NOMO-1 treated with dmso at 0.1 percent for 144 hours (cell line): Measurements from ENCODE around the gene ARID1A.

Source experiments
- DNase-seq: peaks from one replicate; lab custom pipeline; 2025; ENCODE audit not compliant: unreplicated experiment; lab: John Stamatoyannopoulos, UW

The ARID1A gene

DNA sequence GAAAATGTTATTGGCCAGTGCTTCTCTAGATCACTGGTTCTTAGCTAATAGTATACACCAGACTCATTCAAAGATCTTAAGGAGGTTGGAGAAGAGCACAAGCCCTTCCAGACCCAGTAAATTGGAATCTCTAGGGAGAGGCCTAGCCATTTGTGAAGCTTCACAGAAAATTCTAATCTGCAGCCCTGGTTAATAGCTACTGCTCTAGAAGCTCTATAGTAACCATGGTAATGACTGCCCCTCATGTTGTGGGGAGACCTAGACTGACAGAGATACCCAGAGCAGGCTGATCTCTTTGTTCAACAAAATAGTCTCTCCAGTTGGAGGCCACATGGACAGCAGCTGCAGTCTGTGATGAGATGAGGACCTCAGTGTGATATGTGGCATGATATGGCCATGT lies 31.7 kb downstream of the ARID1A start:
- DNase-seq = no peak

DNA sequence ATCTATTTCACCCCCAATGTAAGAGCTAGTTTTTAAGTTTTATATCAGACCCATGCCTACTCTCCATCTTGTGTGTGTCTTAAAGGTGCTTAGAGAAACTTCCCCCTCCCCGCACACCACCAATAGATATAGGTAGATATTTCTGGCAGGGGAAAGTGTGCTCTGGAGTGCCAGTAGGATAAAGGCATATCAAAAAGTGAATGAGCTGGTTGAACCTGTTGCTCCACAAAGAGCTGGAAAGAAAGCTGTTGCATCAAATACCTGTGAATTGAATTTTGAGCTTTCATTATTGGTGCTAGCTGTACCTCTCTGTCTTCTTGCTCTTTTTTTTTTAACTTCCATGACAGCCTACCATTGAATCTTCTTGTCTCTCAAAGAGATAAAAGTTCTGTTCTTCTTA lies 32.8 kb downstream of the ARID1A start:
- no peak for DNase-seq

DNA sequence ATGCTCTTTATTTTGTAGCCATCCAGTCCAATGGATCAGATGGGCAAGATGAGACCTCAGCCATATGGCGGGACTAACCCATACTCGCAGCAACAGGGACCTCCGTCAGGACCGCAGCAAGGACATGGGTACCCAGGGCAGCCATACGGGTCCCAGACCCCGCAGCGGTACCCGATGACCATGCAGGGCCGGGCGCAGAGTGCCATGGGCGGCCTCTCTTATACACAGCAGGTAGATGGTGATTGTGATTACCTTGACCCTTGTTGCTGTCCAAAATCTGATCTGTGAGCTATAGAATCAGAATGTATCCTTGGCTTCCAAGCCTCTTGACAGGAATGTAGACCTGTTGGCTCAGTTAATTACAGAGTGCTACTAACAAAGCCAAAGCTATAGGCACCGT lies 33.8 kb downstream of the ARID1A start:
- no peak for DNase-seq

DNA sequence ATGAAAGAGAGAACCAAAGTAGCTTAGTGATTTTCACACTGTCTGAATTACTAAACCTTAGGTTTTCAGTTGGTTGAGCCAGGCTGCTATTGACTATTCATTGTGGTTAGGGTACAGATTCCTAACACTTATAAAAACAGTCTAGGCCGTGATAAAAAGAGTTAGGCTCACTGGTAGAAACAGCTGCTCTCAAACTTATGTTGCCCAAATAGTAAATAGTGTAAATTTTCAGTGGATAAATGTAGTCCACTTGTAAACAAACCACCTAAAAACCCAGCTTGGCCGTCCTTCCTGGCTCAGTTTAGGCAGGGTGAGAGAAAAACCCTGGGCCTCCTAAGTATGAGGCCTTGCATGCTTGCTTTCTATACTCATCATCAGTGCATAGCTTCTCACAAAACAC lies 34.9 kb downstream of the ARID1A start:
- no peak for DNase-seq

DNA sequence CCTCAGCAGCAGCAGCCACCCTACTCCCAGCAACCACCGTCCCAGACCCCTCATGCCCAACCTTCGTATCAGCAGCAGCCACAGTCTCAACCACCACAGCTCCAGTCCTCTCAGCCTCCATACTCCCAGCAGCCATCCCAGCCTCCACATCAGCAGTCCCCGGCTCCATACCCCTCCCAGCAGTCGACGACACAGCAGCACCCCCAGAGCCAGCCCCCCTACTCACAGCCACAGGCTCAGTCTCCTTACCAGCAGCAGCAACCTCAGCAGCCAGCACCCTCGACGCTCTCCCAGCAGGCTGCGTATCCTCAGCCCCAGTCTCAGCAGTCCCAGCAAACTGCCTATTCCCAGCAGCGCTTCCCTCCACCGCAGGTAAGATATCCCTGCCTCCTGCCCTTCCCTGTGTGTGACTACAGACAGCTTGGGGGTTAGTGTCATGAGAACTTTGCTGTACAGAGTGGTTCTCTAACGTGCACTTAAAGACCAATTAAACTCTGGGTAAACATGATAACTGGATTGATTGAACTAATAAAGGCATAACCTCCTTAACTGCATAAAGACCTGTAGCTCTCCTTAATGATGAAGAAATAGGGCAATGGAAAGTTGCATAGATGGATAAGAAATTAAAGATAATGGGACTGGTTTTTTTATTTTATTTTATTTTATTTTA lies 35.6 kb downstream of the ARID1A start:
- DNase-seq = no peak

DNA sequence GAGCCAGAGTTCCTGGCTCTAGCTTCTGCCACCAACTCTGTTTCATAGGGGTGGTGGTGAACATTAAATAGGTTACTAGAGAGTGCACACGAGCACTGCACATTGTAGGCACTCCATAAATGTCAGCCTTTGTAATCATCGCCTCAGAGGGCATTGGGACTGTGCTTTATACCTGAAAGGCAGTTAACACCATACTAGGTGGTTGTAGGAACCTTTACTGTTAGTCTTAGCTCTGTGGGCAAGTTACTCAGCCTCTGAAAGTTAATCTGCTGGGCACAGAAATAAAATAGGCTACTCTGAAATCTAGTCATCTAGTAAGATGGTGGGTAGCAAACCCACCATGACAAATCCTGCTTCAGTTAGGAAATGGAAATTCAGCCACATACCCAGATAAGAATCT lies 37.6 kb downstream of the ARID1A start:
- DNase-seq = no peak

DNA sequence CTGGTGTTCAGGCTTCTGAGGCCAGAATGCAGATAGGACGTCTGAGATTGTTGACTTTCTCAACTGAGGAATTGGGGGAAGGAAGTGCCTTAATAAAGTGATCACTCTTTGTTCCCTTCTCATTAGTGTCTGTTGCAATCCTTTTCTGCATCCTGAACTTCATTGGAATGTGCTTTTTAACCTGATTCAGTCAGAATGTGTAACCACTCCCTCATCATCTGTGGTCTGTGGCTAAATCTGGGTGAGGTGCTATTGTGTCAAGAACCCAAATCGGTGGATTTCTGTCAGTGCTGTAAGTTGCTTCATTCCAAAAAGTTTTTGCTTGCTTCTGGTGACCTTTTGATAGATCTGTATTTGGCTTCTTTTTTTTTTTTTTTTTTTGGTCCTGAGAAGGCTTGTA lies 38.2 kb downstream of the ARID1A start:
- no peak for DNase-seq

DNA sequence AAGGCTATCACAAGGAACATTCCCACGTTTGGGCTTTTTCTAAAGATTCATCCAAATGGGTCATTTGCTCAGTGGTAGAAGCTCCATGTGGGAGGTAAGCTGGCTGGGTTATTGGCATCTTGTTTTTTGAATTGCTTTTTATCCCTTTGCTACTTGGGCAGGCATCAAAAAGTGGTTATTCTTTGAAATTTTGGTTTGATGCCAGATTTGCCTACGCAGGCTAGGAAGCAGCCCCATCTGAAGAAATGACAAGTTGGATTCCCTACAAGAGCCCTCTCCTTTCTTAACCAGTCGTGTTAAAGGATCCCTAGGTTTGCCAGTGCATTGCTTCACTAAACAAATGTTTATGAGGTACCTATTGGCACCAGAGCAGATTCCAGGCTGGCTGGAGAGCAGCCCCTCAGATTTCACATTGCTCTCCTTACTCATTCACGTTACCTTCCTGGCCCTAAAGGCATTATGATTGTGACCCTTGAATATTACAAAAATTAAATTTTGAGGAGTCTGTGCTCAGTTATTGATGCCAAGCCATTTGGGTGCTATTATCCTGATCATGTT lies 38.8 kb downstream of the ARID1A start:
- DNase-seq = no peak

DNA sequence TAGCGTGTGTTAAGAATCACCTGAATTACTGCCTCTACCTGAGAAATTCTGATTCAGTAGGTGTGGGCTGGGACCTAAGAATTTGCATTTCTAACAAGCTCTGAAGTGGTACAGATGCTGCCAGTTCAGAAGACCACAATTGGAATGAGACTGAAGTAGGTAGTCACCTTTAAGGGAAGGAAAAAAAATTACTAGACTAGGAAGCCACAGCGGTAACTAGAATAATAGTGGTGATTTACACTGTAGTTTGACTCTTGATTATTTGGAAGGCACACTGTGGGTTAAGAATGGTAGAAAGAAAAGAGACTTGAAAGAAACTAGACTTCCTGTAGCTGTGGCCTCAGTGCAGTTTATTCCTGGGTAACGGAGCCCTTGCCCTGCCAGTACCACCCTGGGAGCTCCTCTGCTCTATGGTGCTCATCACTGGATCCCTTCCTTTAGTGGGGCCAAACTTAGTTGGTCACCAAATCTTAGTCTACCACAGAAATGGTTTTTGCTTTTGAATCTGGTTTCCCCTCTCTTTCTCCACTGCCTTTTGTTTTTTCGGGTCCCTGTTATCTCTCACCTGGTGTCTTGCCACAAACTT lies 43.6 kb downstream of the ARID1A start:
- no peak for DNase-seq

DNA sequence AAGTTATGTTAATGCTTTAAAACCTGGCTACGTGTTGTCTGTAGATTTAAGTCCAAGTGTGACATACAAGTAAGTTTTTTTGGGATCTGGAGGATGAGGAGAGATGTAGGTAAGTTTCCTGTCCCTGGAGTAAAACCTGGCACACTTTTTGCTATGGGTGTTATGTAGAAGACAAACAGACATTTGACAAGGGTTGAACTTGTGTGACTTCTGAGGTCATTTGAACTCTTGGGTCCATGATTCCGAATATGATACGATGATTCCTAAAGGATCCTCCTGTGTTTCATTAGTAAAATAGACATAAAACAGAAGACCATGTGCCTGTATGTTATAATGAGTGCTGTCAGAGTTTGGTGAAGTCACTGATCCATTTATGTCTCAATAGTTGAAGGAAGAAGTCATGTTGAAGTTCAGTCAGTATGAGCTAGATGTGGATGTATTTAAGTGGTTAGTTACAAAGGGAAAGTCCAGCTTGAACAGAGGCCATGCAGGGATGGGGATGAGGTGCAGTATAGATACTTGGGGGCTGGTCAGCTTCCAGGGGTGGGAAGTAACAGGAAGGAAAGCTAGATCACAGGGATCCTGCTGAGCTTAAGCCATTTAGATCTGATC lies 44.3 kb downstream of the ARID1A start:
- no peak for DNase-seq

DNA sequence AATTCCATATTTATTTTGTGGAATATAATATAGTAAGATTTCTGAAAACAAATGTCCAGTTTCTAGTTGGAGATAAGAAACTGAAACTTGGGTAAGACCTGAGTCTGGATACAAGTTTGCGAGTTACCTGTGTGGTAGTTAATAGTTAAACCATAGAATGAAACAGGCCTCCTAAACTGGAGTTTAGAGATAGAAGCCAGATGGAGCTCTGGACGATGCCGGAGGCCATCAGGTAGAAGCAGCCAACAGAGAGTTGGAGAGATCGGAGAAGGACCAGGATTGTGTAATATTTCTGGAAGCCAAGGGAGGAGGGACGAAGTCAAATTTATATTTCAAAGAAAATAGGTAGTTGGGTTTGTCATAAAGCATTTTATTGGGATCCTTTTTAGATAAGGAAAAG lies 45.1 kb downstream of the ARID1A start:
- DNase-seq = no peak

DNA sequence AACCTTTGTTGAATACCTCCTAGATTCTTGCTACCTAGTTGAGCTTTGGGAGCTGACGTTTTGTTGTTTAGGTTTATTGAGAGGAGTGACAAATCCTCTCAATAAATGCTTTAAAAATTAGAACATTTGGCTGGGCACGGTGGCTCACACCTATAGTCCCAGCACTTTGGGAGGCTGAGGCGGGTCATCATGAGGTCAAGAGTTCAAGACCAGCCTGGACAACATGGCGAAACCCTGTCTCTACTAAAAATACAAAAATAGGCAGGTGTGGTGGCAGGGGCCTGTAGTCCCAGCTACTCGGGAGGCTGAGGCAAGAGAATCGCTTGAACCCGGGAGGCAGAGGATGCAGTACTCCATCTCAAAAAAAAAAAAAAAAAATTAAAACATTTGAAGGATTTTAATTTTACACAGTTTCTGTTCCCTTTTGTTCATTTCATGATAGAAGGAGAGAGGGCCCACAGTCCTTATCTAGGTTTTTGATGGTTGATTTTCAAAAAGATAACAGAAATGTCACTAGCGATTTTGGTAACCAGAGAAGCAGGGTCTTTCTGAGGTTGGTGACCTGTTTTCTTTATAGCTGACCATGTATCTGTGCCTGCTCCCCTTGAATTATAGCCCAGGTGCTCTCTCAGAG lies 47.7 kb downstream of the ARID1A start:
- DNase-seq = no peak

DNA sequence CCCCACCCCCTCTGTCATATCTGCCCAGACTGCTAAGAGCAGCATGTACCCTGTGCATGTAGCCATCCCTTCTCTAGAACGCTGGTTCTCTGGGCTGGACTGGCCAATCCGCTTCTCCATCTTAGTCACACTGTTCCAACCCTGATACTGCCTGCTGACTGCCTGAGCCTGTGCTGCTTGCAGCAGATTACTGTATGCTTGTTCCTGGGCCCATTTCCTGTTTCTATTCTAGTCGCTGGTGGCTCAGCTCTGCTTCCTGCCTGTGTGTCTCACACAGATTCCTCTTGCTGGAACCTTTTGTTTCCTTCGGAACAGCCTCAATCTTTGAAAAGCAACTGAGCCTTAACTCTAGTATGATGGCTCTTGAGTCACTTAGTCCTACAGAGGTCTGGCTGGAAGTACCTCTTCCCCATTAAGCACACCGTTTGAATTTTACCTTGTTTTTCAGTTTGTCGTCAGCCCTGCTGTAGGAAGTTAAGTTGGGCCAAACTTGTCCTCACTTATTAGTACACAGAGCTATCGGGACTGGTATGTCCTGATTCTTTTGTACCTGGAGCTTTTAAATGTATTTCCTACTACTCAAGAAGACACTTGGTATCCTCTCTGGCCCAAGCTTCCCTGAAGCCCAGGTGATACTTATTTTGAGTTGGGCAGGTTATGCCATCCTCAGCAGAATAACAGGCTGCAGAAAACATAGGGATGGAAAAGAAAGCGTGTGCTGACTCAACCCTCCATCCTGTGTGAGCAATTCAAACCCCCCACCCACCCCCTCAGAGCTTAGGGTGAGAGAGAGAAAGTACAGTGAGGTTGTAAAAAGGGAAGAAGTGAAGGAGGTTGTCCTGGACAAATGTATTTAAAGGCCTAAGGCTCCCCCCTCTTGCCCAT lies 48.5 kb downstream of the ARID1A start:
- DNase-seq = peak; percentile 94

DNA sequence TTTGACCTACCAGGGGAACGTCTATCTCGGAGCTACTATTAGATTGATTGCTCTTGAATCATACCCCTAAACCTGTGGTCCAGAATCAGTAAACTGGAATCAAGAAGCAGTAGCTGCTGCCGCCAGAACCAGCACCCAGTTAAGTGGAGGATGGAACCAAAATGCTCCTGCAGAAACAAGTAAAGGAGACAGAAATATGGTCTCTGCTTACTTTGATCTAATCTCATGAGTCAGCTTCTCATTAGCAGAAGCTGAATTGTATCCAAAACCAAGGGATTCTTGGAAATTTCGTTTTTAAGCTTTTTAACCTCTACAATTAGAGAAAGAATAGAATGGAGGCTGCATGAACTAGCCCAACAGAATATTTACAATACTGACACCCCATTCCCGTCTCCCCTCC lies 49.4 kb downstream of the ARID1A start:
- DNase-seq = no peak

DNA sequence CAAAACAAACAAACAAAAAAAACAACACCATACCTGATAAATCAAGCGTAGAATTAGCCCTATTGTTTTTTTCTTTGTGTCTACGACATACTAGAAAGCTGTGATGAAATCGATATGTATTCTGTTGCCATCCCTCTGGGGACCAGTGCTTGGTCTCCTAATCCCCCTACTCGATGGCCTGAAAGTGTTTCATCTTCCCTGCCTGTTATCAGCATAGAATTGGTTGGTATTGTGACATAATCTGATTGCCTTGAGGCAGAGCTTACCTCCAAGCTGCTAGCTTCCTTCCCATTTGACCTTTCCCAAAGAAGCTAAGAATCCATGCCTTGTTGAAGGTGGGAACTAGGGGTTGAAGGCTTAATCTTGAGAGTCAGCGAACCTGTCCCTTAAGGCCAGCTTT lies 51.2 kb downstream of the ARID1A start:
- no peak for DNase-seq

DNA sequence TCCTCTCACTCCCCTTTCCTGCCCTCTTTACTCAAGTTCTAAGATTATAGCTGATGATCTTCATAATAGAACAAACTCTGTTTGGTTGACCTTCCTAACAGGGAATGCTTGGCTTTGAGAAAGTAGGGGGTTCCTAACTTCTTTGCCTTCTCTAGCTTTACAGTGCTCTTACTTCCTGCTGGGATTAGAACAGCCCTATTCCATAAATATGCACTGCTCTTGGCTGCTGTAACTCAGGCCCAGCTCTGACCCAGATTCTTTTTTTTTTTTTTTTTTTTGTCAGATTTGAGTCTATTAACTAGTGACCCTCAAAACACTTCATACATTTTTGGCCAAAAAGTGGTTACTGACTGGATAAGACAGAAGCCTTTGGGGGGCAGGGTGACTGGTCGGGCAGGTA lies 52.5 kb downstream of the ARID1A start:
- no peak for DNase-seq

DNA sequence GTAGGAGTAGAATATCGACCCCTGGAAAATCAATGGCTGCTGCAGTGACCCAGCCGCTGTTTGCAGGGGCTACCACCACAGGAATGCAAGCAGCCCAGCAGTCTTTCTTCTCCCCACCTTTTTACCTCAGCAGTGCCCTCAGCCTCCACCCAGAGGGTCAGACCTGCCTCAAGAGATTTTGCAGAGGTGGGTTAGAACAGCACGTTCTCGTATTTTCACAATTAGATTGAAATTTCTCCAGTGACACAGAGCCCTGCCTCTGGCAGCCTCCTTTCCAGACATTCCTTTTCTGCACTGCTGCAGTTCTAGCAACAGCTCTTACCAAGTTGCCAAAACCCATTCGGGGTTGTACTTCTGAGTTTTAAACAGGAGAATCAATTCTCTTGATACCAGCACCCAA lies 53.6 kb downstream of the ARID1A start:
- DNase-seq = no peak

DNA sequence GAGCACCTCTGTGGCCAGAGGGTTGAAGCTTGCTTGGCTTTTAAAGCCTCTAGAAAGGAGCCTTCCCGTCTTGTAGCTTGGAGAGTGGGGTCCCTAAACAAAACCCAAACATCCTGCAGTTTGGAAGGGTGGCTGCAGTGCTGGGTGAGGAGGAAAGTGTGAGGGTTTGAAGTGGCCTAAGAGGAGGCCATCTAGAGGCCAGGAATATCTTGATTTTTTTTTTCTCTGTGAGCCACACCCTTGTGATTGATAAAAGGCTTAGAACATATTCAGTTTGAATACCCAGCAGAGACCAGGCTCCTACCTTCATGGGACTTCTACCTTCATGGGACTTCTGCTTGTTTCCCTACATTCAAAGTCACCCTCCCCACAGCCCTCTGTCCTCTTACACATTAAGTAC lies 54.6 kb downstream of the ARID1A start:
- no peak for DNase-seq

DNA sequence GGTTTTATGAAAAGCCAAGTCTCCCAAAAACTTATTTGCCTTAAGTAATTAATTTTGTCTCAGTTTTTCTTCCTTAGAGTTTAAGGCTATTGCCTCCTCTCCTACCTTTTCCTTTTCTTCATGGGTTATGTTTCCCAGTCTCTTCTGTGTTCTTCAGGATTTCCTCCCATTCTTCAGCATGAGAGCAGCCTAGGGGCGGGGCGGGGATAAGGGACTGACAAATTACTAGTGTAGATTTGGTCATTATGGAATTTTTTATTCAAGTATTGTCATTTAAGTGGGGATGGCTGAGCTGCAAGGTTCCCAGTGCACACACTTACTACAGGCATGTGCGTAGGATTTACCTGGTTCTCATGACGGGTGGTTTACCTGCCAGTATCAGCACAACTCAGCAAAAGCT lies 56.7 kb downstream of the ARID1A start:
- no peak for DNase-seq

DNA sequence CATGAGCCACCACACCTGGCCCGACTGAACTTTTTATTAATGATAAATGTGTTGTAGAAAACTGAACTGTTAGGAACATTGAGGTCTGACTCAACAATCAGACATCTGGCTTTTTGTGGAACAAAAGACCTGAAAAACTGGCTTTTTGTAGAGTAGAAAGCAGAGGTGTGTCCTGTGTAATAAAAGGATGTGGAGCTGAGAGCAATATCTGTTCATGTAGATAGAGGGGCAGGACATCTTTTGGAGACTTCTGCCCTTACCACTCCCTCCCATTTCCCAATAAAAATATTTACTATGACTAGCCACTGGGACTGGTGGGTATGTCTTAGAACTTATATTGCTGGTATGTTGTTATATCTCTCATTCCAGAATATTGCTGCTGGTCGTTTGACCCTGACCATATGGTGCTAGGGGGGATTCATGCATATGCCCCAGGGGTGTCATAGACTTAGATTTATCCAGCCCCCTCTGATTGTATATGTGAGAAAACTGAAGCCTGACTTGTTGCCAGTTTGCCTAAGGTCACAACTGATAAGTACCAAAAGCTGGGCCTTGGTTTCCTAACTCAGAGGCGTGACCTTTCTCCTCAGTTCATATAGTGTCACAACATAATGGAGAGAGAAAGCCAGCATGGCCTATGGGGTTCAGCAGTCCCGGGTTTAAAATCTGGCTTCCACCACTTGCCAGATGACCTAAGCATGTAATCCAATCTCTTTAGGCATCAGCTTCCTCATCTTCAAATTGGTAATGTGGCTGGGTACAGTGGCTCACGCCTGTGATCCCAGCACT lies 58.5 kb downstream of the ARID1A start:
- no peak for DNase-seq
